PFSK-1 (cell line): ENCODE results near the gene SETD4.

Experiments used
- FOXP2 ChIP-seq: optimal IDR thresholded peaks from 2 replicates; pipeline ENCODE3; 2011; ENCODE audit warnings: borderline replicate concordance, control low read depth, inconsistent platforms; ENCODE audit not compliant: insufficient read depth; ENCODE audit errors: extremely low read length, extremely low read depth
- POLR2AphosphoS5 ChIP-seq: IDR thresholded peaks from 2 replicates; pipeline ENCODE4 v1.6.1; 2012; ENCODE audit warnings: low read depth, mild to moderate bottlenecking, control low read depth, low read length, moderate library complexity
- REST ChIP-seq, 2 experiments: IDR thresholded peaks; 2 replicates each; pipeline versions ENCODE4 v1.6.1 to v1.8.0; 2011 to 2012; ENCODE audit warnings: low read depth in 2 of 2, low read length in 2 of 2, control low read depth in 1 of 2, inconsistent platforms in 1 of 2, mild to moderate bottlenecking in 1 of 2, moderate library complexity in 1 of 2; ENCODE audit not compliant: insufficient read depth in 1 of 2
- SIN3A ChIP-seq: IDR thresholded peaks from 2 replicates; pipeline ENCODE4 v1.6.1; 2012; ENCODE audit warnings: mild to moderate bottlenecking, low read length, moderate library complexity, borderline replicate concordance; ENCODE audit not compliant: insufficient read depth
- TAF1 ChIP-seq: IDR thresholded peaks from 2 replicates; pipeline ENCODE4 v1.6.1; 2012; ENCODE audit warnings: low read length, control low read depth, borderline replicate concordance; ENCODE audit not compliant: insufficient read depth

The SETD4 gene

GRCh38 chr21:36076878-36077655 lies 16.7 kb upstream of the SETD4 start:
- TF ChIP-seq FOXP2 (no peak), SIN3A (no peak), REST (IDR thresholded peaks at IDR 0.05; ENCODE audit: insufficient read depth in 1 of 2, low read depth in 2 of 2, low read length in 2 of 2) (no peak), TAF1 (no peak), POLR2AphosphoS5 (no peak)

GRCh38 chr21:36075953-36076352 lies 15.6 kb upstream of the SETD4 start:
- TF ChIP-seq TAF1 = no peak

DNA sequence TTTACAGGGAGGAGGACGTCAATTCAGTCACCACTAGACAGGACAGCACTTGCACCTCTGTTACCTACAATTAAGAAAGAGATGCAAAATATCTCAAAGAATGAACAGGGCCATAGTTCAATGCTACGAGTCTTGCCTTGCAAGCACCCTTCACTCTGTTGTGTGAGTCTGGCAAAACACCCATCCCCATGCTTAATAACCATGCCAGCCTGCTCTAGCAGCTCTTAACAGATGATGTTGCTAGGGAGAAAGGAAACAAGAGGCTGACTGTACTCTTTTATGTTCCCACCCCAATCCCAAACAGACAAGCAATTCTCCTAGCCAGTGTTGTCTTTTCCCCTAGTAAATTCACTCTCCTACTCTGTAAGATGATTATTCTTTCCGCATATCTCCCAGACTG lies 14.8 kb upstream of the SETD4 start:
- TF ChIP-seq FOXP2 (no peak), TAF1 (no peak), SIN3A (no peak), POLR2AphosphoS5 (no peak), REST (IDR thresholded peaks at IDR 0.05; ENCODE audit: insufficient read depth in 1 of 2, low read depth in 2 of 2, low read length in 2 of 2) (no peak)

DNA sequence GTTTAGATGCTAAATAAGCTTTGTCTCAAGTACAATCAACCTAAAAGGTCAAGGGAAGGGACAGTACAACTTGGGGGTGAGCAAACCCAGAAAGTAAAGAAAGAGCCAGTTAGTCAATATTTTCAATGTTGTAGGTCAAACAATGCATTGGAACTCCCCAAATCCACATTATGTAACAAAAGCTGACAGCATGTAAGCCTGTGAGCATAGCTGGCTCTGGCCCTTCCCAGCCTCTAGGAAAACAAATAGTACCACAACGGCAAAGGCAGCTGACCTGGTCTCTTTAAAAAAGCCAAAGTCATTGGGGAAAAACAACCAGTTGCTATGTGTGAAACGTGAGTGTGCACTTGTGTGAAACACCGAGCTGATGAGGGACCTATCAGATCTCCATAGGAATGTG lies 12.9 kb upstream of the SETD4 start:
- TF ChIP-seq REST (IDR thresholded peaks at IDR 0.05; ENCODE audit: insufficient read depth in 1 of 2, low read depth in 2 of 2, low read length in 2 of 2) (no peak), TAF1 (no peak), FOXP2 (no peak), SIN3A (no peak), POLR2AphosphoS5 (no peak)

DNA sequence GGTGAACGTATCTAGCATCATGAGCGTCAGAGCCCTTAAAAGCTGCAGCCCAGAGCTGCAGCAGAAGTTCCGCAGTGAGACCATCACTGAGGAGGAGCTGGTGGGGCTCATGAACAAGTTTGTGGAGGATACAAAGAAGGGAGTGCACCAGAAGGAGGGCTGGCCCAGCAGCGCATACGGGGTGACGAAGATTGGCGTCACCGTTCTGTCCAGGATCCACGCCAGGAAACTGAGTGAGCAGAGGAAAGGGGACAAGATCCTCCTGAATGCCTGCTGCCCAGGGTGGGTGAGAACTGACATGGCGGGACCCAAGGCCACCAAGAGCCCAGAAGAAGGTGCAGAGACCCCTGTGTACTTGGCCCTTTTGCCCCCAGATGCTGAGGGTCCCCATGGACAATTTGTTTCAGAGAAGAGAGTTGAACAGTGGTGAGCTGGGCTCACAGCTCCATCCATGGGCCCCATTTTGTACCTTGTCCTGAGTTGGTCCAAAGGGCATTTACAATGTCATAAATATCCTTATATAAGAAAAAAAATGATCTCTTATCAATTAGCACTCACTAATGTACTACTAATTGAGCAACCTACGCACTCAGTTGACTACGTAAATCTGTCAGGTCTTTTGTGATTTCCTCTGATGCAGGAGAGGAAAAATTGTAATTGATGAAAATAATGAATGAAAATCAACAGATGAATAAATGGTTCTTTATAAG lies 12.3 kb upstream of the SETD4 start:
- no peak for TF ChIP-seq TAF1

DNA sequence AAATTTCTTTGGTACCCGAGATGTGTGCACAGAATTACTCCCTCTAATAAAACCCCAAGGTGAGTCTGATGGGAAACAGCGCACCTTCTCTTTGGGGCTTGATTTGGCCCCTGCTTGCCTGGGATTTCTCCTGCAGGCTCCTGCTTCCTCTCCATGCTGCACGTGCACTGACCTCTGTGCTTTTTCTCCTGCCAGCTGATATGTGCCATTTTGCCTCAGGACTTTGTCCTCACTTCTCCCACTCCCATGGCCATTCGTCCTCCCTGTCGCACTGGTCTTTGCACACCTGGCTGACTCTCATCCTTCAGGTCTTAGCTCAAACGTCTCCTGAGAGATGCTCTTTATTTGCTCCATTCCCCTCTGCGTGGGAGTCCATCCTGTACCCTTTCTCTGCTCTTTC lies 10.7 kb upstream of the SETD4 start:
- no peak for TF ChIP-seq POLR2AphosphoS5
- no peak for TF ChIP-seq TAF1
- no peak for TF ChIP-seq REST (IDR thresholded peaks at IDR 0.05; ENCODE audit: insufficient read depth in 1 of 2, low read depth in 2 of 2, low read length in 2 of 2)
- no peak for TF ChIP-seq SIN3A
- no peak for TF ChIP-seq FOXP2
